Ovary (tissue), 3 donors: ENCODE measurements around the gene OR51E1.

ENCODE experiments used
- EP300 ChIP-seq: sonication (generic); formaldehyde crosslinking; IDR thresholded peaks from one replicate; pipeline ENCODE4 v1.6.1; 2017; ENCODE audit warnings: antibody characterized with exemption
- POLR2A ChIP-seq: fragments of 450-650 bp; IDR thresholded peaks from one replicate; pipeline ENCODE4 v1.6.1; 2017; ENCODE audit warnings: antibody characterized with exemption, mild to moderate bottlenecking, moderate library complexity
- TF ChIP-seq, protein P1 (sequence below), 3 donors: fragments of 450-650 bp in 2 of 3; fragments of 200-600 bp in 1 of 3; IDR thresholded peaks; one replicate each; pipeline versions ENCODE4 v1.5.1 to v1.8.0; 2016 to 2022; ENCODE audit warnings: antibody characterized with exemption in 3 of 3, mild to moderate bottlenecking in 1 of 3
- donor health status: DM: no; HTN: no; CAD: no.

DNA sequence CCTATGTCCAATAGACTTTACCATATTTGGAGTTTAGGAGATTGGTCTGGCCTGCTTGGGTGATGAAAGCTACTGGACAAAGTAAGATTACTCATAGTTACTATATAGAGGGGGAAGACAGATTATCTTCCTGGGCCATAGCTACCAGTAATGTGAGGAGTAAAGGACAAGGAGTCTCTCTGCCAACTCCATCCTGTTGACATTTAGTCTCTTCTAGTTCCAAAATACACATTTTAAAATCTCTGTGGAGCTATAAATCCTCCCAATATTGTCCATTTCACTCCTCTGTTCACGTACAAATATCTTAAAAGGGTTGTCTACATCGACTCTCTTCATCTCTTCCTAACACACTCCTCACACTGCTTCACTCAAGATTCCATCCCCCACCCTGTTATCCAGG, 7.6 kb upstream of the OR51E1 start:
- TF ChIP-seq, protein P1, sequence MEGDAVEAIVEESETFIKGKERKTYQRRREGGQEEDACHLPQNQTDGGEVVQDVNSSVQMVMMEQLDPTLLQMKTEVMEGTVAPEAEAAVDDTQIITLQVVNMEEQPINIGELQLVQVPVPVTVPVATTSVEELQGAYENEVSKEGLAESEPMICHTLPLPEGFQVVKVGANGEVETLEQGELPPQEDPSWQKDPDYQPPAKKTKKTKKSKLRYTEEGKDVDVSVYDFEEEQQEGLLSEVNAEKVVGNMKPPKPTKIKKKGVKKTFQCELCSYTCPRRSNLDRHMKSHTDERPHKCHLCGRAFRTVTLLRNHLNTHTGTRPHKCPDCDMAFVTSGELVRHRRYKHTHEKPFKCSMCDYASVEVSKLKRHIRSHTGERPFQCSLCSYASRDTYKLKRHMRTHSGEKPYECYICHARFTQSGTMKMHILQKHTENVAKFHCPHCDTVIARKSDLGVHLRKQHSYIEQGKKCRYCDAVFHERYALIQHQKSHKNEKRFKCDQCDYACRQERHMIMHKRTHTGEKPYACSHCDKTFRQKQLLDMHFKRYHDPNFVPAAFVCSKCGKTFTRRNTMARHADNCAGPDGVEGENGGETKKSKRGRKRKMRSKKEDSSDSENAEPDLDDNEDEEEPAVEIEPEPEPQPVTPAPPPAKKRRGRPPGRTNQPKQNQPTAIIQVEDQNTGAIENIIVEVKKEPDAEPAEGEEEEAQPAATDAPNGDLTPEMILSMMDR (IDR thresholded peaks at IDR 0.05), result no peak
- TF ChIP-seq POLR2A, result no peak
- TF ChIP-seq EP300, result no peak
